Transverse colon (tissue), 3 donors: ENCODE measurements around the gene SFN.

Experiments used
- EP300 ChIP-seq: sonication (generic); formaldehyde crosslinking; IDR thresholded peaks from one replicate; pipeline ENCODE4 v1.6.1; 2017; ENCODE audit warnings: antibody characterized with exemption, low read depth
- TF ChIP-seq, protein P1 (sequence below), 5 experiments: fragments of 200-600 bp in 3 of 5; fragments of 450-650 bp in 2 of 5; sonication (generic) in 3 of 5; IDR thresholded peaks; 1 replicate in 2 of 5; 2 replicates in 3 of 5; pipeline ENCODE4 v1.5.1; 2016 to 2017; ENCODE audit warnings: antibody characterized with exemption in 5 of 5, inconsistent platforms in 3 of 5, mild to moderate bottlenecking in 2 of 5, moderate library complexity in 1 of 5

DNA sequence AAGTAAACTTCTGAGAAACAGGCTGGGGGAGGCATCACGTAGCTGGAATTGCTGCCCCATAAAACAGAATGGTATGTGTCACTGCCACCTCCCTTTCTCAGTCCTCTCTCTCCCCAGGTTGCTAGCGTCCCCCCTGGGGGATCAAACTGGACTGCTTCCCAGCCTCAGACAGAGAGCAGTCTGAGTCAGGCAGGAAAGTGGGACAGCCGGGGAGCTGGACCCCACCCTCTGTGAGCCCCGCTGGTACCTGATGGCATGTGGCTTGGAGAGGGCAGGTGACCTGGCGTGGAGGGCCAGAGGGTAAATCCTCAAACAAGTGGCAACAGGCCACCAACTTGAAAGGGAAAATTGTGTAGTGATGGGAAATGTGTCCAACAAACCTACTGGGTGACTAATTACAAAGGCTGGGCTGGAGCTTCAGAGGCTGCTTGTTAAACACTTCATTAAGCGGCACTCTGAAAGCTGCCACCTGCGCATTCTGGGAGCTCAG, 1.0 kb upstream of the SFN start:
- TF ChIP-seq, protein P1, sequence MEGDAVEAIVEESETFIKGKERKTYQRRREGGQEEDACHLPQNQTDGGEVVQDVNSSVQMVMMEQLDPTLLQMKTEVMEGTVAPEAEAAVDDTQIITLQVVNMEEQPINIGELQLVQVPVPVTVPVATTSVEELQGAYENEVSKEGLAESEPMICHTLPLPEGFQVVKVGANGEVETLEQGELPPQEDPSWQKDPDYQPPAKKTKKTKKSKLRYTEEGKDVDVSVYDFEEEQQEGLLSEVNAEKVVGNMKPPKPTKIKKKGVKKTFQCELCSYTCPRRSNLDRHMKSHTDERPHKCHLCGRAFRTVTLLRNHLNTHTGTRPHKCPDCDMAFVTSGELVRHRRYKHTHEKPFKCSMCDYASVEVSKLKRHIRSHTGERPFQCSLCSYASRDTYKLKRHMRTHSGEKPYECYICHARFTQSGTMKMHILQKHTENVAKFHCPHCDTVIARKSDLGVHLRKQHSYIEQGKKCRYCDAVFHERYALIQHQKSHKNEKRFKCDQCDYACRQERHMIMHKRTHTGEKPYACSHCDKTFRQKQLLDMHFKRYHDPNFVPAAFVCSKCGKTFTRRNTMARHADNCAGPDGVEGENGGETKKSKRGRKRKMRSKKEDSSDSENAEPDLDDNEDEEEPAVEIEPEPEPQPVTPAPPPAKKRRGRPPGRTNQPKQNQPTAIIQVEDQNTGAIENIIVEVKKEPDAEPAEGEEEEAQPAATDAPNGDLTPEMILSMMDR (IDR thresholded peaks at IDR 0.05) = no peak
- no peak for TF ChIP-seq EP300
